Liver (tissue), 3 donors: Measurements from ENCODE around the gene WNT7B.

Source experiments
- CTCF ChIP-seq: fragments of 150-350 bp; IDR thresholded peaks from 2 replicates; pipeline ENCODE4 v1.5.1; 2017; ENCODE audit warnings: improper control_type of control experiment, low read depth, low read length; ENCODE audit not compliant: missing input control
- EGR1 ChIP-seq, 2 donors: IDR thresholded peaks; 2 replicates each; pipeline ENCODE4 v1.6.1; 2016 to 2018; ENCODE audit warnings: antibody characterized with exemption in 2 of 2, low read depth in 2 of 2
- FOXA1 ChIP-seq: IDR thresholded peaks from 2 replicates; pipeline ENCODE4 v1.6.1; 2016; ENCODE audit warnings: antibody characterized with exemption
- GABPA ChIP-seq, 2 donors: IDR thresholded peaks in 1 of 2; conservative IDR thresholded peaks in 1 of 2; 2 replicates each; pipeline ENCODE4 v1.6.1; 2016; ENCODE audit warnings: antibody characterized with exemption in 2 of 2, mild to moderate bottlenecking in 1 of 2, moderate library complexity in 1 of 2
- RAD21 ChIP-seq, 2 donors: IDR thresholded peaks; 2 replicates each; pipeline ENCODE4 v1.6.1; 2016; ENCODE audit warnings: antibody characterized with exemption in 2 of 2, mild to moderate bottlenecking in 2 of 2
- REST ChIP-seq: IDR thresholded peaks from 2 replicates; pipeline ENCODE4 v1.6.1; 2016; ENCODE audit warnings: antibody characterized with exemption, mild to moderate bottlenecking
- SP1 ChIP-seq: IDR thresholded peaks from 2 replicates; pipeline ENCODE4 v1.6.1; 2018; ENCODE audit warnings: antibody characterized with exemption, mild to moderate bottlenecking
- YY1 ChIP-seq: IDR thresholded peaks from 2 replicates; pipeline ENCODE4 v1.6.1; 2016; ENCODE audit warnings: antibody characterized with exemption, mild to moderate bottlenecking
- donor health status: healthy.
- donor health status: healthy.

GRCh38 chr22:45987136-45987861 lies 10.3 kb upstream of the WNT7B start:
- no peak for TF ChIP-seq CTCF
- no peak for TF ChIP-seq REST
- TF ChIP-seq YY1: no peak
- no peak for TF ChIP-seq SP1
- no peak for TF ChIP-seq FOXA1
- TF ChIP-seq EGR1 (IDR thresholded peaks at IDR 0.05; ENCODE audit: low read depth in 2 of 2): no peak
- TF ChIP-seq RAD21 (IDR thresholded peaks at IDR 0.05): no peak
- no peak for TF ChIP-seq GABPA (IDR thresholded peaks at IDR 0.05 in 1 of 2, conservative IDR thresholded peaks at IDR 0.05 in 1 of 2)
